Liver (tissue), 9 donors: Measurements from ENCODE around the gene ZNF664. TPM values are rescaled to one million over a fixed set of nuclear protein-coding genes. Genes with fewer than 3 reads are reported as not detected.

ENCODE experiments used
- DNase-seq: peaks from one replicate; pipeline ENCODE4 v3.0.0-alpha.2; 2017; ENCODE audit warnings: low spot score
- H3K27ac ChIP-seq, 2 donors: one replicate each; pipeline ENCODE4 v1.7.0; 2013; ENCODE audit warnings: inconsistent platforms in 2 of 2, low read length in 2 of 2, control low read depth in 1 of 2, low read depth in 1 of 2, mild to moderate bottlenecking in 1 of 2
- H3K27me3 ChIP-seq, 4 donors: one replicate each; pipeline versions ENCODE4 v1.6.1 to v1.7.0; 2013; ENCODE audit warnings: low read length in 3 of 4, inconsistent platforms in 1 of 4, mild to moderate bottlenecking in 1 of 4, moderate library complexity in 1 of 4; ENCODE audit not compliant: control insufficient read depth in 4 of 4, insufficient read depth in 4 of 4
- H3K36me3 ChIP-seq, 4 donors: one replicate each; pipeline versions ENCODE4 v1.6.1 to v1.7.0; 2013; ENCODE audit warnings: low read length in 3 of 4, mild to moderate bottlenecking in 3 of 4, low read depth in 1 of 4, moderate library complexity in 1 of 4; ENCODE audit not compliant: control insufficient read depth in 4 of 4, insufficient read depth in 3 of 4
- H3K4me1 ChIP-seq, 4 donors: one replicate each; pipeline versions ENCODE4 v1.6.1 to v1.7.0; 2013; ENCODE audit warnings: low read length in 3 of 4, mild to moderate bottlenecking in 3 of 4, moderate library complexity in 1 of 4; ENCODE audit not compliant: control insufficient read depth in 4 of 4, insufficient read depth in 4 of 4
- H3K4me3 ChIP-seq, 3 donors: one replicate each; pipeline versions ENCODE4 v1.6.1 to v1.7.0; 2013; ENCODE audit warnings: low read length in 3 of 3, control low read depth in 1 of 3, low read depth in 1 of 3, mild to moderate bottlenecking in 1 of 3
- H3K9ac ChIP-seq, 2 donors: one replicate each; pipeline ENCODE4 v1.7.0; 2013; ENCODE audit warnings: low read length in 2 of 2, mild to moderate bottlenecking in 2 of 2, moderate library complexity in 2 of 2, control low read depth in 1 of 2, low read depth in 1 of 2
- H3K9me3 ChIP-seq, 4 donors: one replicate each; pipeline versions ENCODE4 v1.6.1 to v1.7.0; 2013; ENCODE audit warnings: low read length in 3 of 4; ENCODE audit not compliant: control insufficient read depth in 4 of 4
- EGR1 ChIP-seq, 2 donors: IDR thresholded peaks; 2 replicates each; pipeline ENCODE4 v1.6.1; 2016 to 2018; ENCODE audit warnings: antibody characterized with exemption in 2 of 2, low read depth in 2 of 2
- FOXA1 ChIP-seq: IDR thresholded peaks from 2 replicates; pipeline ENCODE4 v1.6.1; 2016; ENCODE audit warnings: antibody characterized with exemption
- FOXA2 ChIP-seq: IDR thresholded peaks from 2 replicates; pipeline ENCODE4 v1.6.1; 2016; ENCODE audit warnings: antibody characterized with exemption
- GABPA ChIP-seq, 2 donors: IDR thresholded peaks in 1 of 2; conservative IDR thresholded peaks in 1 of 2; 2 replicates each; pipeline ENCODE4 v1.6.1; 2016; ENCODE audit warnings: antibody characterized with exemption in 2 of 2, mild to moderate bottlenecking in 1 of 2, moderate library complexity in 1 of 2
- HNF4A ChIP-seq, 2 donors: conservative IDR thresholded peaks; 2 replicates each; pipeline ENCODE4 v1.6.1; 2016; ENCODE audit warnings: antibody characterized with exemption in 2 of 2, mild to moderate bottlenecking in 2 of 2
- HNF4G ChIP-seq: IDR thresholded peaks from 2 replicates; pipeline ENCODE4 v1.6.1; 2016; ENCODE audit warnings: antibody characterized with exemption
- JUND ChIP-seq, 2 donors: IDR thresholded peaks; 2 replicates each; pipeline ENCODE4 v1.6.1; 2016; ENCODE audit warnings: antibody characterized with exemption in 2 of 2
- NR2F2 ChIP-seq: IDR thresholded peaks from 2 replicates; pipeline ENCODE4 v1.6.1; 2016; ENCODE audit warnings: antibody characterized with exemption
- RAD21 ChIP-seq, 2 donors: IDR thresholded peaks; 2 replicates each; pipeline ENCODE4 v1.6.1; 2016; ENCODE audit warnings: antibody characterized with exemption in 2 of 2, mild to moderate bottlenecking in 2 of 2
- RXRA ChIP-seq, 2 donors: IDR thresholded peaks; 2 replicates each; pipeline ENCODE4 v1.6.1; 2017 to 2018; ENCODE audit warnings: antibody characterized with exemption in 2 of 2, mild to moderate bottlenecking in 1 of 2
- SP1 ChIP-seq: IDR thresholded peaks from 2 replicates; pipeline ENCODE4 v1.6.1; 2018; ENCODE audit warnings: antibody characterized with exemption, mild to moderate bottlenecking
- TAF1 ChIP-seq: conservative IDR thresholded peaks from 2 replicates; pipeline ENCODE4 v1.6.1; 2016; ENCODE audit warnings: antibody characterized with exemption, mild to moderate bottlenecking
- YY1 ChIP-seq: IDR thresholded peaks from 2 replicates; pipeline ENCODE4 v1.6.1; 2016; ENCODE audit warnings: antibody characterized with exemption, mild to moderate bottlenecking
- WGBS: extraction: QIAGEN DNeasy Blood & Tissue Kit; methylation state at CpG from one replicate; pipeline ENCODE4 v1.1.7; 2013; 5-methylcytosine and 5-hydroxymethylcytosine counted together
- polyA plus RNA-seq, 2 donors: library from polyadenylated mRNA; stranded (reverse) in 1 of 2; unstranded in 1 of 2; fragments of 200-250 nt in 1 of 2; fragments of >200 nt in 1 of 2; fragmentation: Nextera tagmentation in 1 of 2; extraction: Ambion mirVana in 1 of 2; gene quantifications; one replicate each; pipeline versions ENCODE4 v1.2.1 to v1.2.3, GENCODE V29; 2013 to 2015
- total RNA-seq, 2 donors: library from RNA; depleted of rRNA; stranded (reverse); fragments of >200 nt; gene quantifications; one replicate each; pipeline ENCODE4 v1.2.3, GENCODE V29; 2014
- TF ChIP-seq, protein P1 (sequence below): IDR thresholded peaks from 2 replicates; pipeline ENCODE4 v1.6.1; 2016; ENCODE audit warnings: antibody characterized with exemption, mild to moderate bottlenecking
- TF ChIP-seq, protein P2 (sequence below): IDR thresholded peaks from 2 replicates; pipeline ENCODE4 v1.6.1; 2016; ENCODE audit warnings: antibody characterized with exemption
- TF ChIP-seq, protein P3 (sequence below): fragments of 150-350 bp; IDR thresholded peaks from 2 replicates; pipeline ENCODE4 v1.5.1; 2017; ENCODE audit warnings: improper control_type of control experiment, low read depth, low read length; ENCODE audit not compliant: missing input control
- TF ChIP-seq, protein P4 (sequence below): IDR thresholded peaks from 2 replicates; pipeline ENCODE4 v1.6.1; 2016; ENCODE audit warnings: antibody characterized with exemption
- TF ChIP-seq, protein P5 (sequence below): IDR thresholded peaks from 2 replicates; pipeline ENCODE4 v1.6.1; 2016; ENCODE audit warnings: antibody characterized with exemption
- donor health status: healthy.
- donor health status: healthy.
- donor health status: healthy.
- donor health status: healthy.
- donor health status: healthy.

ZNF664 gene
- total and polyA plus RNA-seq, 4 donors: 7.2 to 40.3 (median 29.6) TPM

DNA sequence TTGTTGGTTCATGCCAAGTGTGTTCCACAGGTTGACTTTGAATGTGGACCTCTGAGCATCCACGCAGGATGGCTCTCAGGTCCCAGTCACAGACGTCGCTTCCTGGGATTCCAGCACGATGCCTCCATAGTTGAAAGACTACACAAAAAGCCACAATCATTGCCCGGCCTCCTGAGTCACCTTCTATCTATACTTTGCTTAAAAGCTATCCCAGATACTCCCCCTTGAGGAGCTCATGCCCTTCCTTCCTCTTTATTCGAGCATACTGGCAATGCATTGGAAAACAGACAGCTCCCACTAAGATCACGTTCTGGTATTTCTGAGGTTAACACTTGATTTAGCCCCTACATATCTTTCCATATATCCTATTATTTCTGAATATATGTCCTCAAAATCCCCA is 40.1 kb downstream of the ZNF664 start:
- WGBS: 87% methylated on average over 7 of the region's 7 CpGs
- Histone ChIP-seq H3K27ac (no peak overlapping the region), H3K27me3 (no peaks in the 10 kb centered on the region), H3K9ac (no peak overlapping the region), H3K9me3 (no peaks in the 10 kb centered on the region), H3K4me1 (peaks cover 0 to 19% (median 12%) of the 10 kb centered on the region in 4 donors), H3K4me3 (no peak overlapping the region), H3K36me3 (peaks cover 4 to 12% (median 11%) of the 10 kb centered on the region in 4 donors)
- no peak for DNase-seq
- TF ChIP-seq HNF4A (conservative IDR thresholded peaks at IDR 0.05) (no peak), GABPA (IDR thresholded peaks at IDR 0.05 in 1 of 2, conservative IDR thresholded peaks at IDR 0.05 in 1 of 2) (no peak), FOXA1 (no peak), EGR1 (IDR thresholded peaks at IDR 0.05; ENCODE audit: low read depth in 2 of 2) (no peak), FOXA2 (no peak), NR2F2 (no peak), TAF1 (no peak), JUND (IDR thresholded peaks at IDR 0.05) (no peak), RAD21 (IDR thresholded peaks at IDR 0.05) (no peak), RXRA (IDR thresholded peaks at IDR 0.05) (no peak), HNF4G (no peak), SP1 (no peak), YY1 (no peak)
- TF ChIP-seq, protein P1, sequence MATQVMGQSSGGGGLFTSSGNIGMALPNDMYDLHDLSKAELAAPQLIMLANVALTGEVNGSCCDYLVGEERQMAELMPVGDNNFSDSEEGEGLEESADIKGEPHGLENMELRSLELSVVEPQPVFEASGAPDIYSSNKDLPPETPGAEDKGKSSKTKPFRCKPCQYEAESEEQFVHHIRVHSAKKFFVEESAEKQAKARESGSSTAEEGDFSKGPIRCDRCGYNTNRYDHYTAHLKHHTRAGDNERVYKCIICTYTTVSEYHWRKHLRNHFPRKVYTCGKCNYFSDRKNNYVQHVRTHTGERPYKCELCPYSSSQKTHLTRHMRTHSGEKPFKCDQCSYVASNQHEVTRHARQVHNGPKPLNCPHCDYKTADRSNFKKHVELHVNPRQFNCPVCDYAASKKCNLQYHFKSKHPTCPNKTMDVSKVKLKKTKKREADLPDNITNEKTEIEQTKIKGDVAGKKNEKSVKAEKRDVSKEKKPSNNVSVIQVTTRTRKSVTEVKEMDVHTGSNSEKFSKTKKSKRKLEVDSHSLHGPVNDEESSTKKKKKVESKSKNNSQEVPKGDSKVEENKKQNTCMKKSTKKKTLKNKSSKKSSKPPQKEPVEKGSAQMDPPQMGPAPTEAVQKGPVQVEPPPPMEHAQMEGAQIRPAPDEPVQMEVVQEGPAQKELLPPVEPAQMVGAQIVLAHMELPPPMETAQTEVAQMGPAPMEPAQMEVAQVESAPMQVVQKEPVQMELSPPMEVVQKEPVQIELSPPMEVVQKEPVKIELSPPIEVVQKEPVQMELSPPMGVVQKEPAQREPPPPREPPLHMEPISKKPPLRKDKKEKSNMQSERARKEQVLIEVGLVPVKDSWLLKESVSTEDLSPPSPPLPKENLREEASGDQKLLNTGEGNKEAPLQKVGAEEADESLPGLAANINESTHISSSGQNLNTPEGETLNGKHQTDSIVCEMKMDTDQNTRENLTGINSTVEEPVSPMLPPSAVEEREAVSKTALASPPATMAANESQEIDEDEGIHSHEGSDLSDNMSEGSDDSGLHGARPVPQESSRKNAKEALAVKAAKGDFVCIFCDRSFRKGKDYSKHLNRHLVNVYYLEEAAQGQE: no peak
- TF ChIP-seq, protein P2, sequence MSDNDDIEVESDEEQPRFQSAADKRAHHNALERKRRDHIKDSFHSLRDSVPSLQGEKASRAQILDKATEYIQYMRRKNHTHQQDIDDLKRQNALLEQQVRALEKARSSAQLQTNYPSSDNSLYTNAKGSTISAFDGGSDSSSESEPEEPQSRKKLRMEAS: no peak
- TF ChIP-seq, protein P3, sequence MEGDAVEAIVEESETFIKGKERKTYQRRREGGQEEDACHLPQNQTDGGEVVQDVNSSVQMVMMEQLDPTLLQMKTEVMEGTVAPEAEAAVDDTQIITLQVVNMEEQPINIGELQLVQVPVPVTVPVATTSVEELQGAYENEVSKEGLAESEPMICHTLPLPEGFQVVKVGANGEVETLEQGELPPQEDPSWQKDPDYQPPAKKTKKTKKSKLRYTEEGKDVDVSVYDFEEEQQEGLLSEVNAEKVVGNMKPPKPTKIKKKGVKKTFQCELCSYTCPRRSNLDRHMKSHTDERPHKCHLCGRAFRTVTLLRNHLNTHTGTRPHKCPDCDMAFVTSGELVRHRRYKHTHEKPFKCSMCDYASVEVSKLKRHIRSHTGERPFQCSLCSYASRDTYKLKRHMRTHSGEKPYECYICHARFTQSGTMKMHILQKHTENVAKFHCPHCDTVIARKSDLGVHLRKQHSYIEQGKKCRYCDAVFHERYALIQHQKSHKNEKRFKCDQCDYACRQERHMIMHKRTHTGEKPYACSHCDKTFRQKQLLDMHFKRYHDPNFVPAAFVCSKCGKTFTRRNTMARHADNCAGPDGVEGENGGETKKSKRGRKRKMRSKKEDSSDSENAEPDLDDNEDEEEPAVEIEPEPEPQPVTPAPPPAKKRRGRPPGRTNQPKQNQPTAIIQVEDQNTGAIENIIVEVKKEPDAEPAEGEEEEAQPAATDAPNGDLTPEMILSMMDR: no peak
- TF ChIP-seq, protein P4, sequence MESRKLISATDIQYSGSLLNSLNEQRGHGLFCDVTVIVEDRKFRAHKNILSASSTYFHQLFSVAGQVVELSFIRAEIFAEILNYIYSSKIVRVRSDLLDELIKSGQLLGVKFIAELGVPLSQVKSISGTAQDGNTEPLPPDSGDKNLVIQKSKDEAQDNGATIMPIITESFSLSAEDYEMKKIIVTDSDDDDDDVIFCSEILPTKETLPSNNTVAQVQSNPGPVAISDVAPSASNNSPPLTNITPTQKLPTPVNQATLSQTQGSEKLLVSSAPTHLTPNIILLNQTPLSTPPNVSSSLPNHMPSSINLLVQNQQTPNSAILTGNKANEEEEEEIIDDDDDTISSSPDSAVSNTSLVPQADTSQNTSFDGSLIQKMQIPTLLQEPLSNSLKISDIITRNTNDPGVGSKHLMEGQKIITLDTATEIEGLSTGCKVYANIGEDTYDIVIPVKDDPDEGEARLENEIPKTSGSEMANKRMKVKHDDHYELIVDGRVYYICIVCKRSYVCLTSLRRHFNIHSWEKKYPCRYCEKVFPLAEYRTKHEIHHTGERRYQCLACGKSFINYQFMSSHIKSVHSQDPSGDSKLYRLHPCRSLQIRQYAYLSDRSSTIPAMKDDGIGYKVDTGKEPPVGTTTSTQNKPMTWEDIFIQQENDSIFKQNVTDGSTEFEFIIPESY: no peak
- TF ChIP-seq, protein P5, sequence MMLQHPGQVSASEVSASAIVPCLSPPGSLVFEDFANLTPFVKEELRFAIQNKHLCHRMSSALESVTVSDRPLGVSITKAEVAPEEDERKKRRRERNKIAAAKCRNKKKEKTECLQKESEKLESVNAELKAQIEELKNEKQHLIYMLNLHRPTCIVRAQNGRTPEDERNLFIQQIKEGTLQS: no peak
